ENCODE data around the gene PDE5A.

PDE5A gene

GRCh38 chr4:119579823-119580222, 48.8 kb downstream of the PDE5A start:
- Histone ChIP-seq H3K27ac (ENCODE audit: poor library complexity, severe bottlenecking) (no peak overlapping the region), H3K36me3 (ENCODE audit: low read depth) (no peaks in the 10 kb centered on the region), H3K4me1 (ENCODE audit: insufficient read depth, poor library complexity, severe bottlenecking) (no peaks in the 10 kb centered on the region), H3K4me3 (ENCODE audit: severe bottlenecking) (no peak overlapping the region), H3K9me3 (ENCODE audit: severe bottlenecking) (no peaks in the 10 kb centered on the region), H3K27me3 (ENCODE audit: insufficient read depth, poor library complexity, severe bottlenecking) (no peaks in the 10 kb centered on the region)
- TF ChIP-seq CTCF (IDR thresholded peaks at IDR 0.05; ENCODE audit: poor library complexity, severe bottlenecking): no peak
- ATAC-seq (ENCODE audit: low read depth) (no peak), DNase-seq (ENCODE audit: low spot score) (no peak)

GRCh38 chr4:119570401-119570800, 58.2 kb downstream of the PDE5A start:
- no peak overlapping the region for H3K27ac ChIP-seq (ENCODE audit: poor library complexity, severe bottlenecking)
- no peaks in the 10 kb centered on the region for H3K36me3 ChIP-seq (ENCODE audit: low read depth)
- DNase-seq (ENCODE audit: low spot score) (no peak), ATAC-seq (ENCODE audit: low read depth) (no peak; the same call in 2 of the 3 replicates)
- no peak overlapping the region for H3K4me3 ChIP-seq (ENCODE audit: severe bottlenecking)
- no peaks in the 10 kb centered on the region for H3K4me1 ChIP-seq (ENCODE audit: insufficient read depth, poor library complexity, severe bottlenecking)
- H3K9me3 ChIP-seq (ENCODE audit: severe bottlenecking): no peaks in the 10 kb centered on the region
- H3K27me3 ChIP-seq (ENCODE audit: insufficient read depth, poor library complexity, severe bottlenecking): no peaks in the 10 kb centered on the region
- TF ChIP-seq CTCF (IDR thresholded peaks at IDR 0.05; ENCODE audit: poor library complexity, severe bottlenecking): no peak

- no peak for DNase-seq (ENCODE audit: low spot score)
- no peaks in the 10 kb centered on the region for H3K9me3 ChIP-seq (ENCODE audit: severe bottlenecking)
- no peak overlapping the region for H3K4me3 ChIP-seq (ENCODE audit: severe bottlenecking)
- no peaks in the 10 kb centered on the region for H3K27me3 ChIP-seq (ENCODE audit: insufficient read depth, poor library complexity, severe bottlenecking)
- no peak for TF ChIP-seq CTCF (IDR thresholded peaks at IDR 0.05; ENCODE audit: poor library complexity, severe bottlenecking)
- H3K27ac ChIP-seq (ENCODE audit: poor library complexity, severe bottlenecking): no peak overlapping the region
- no peaks in the 10 kb centered on the region for H3K36me3 ChIP-seq (ENCODE audit: low read depth)
- H3K4me1 ChIP-seq (ENCODE audit: insufficient read depth, poor library complexity, severe bottlenecking): no peaks in the 10 kb centered on the region
- ATAC-seq (ENCODE audit: low read depth): no peak
These were observed 64.5 kb downstream of the PDE5A start for GRCh38 chr4:119564106-119564505.

GRCh38 chr4:119559044-119559647, 69.5 kb downstream of the PDE5A start:
- Histone ChIP-seq H3K36me3 (ENCODE audit: low read depth) (no peaks in the 10 kb centered on the region), H3K27ac (ENCODE audit: poor library complexity, severe bottlenecking) (no peak overlapping the region), H3K27me3 (ENCODE audit: insufficient read depth, poor library complexity, severe bottlenecking) (no peaks in the 10 kb centered on the region), H3K4me3 (ENCODE audit: severe bottlenecking) (no peak overlapping the region), H3K9me3 (ENCODE audit: severe bottlenecking) (no peaks in the 10 kb centered on the region), H3K4me1 (ENCODE audit: insufficient read depth, poor library complexity, severe bottlenecking) (no peaks in the 10 kb centered on the region)
- ATAC-seq (ENCODE audit: low read depth) (peak; percentile 35; the same call in 1 of the 3 replicates), DNase-seq (ENCODE audit: low spot score) (no peak)
- peak; percentile 79 for TF ChIP-seq CTCF (IDR thresholded peaks at IDR 0.05; ENCODE audit: poor library complexity, severe bottlenecking)

- TF ChIP-seq CTCF (IDR thresholded peaks at IDR 0.05; ENCODE audit: poor library complexity, severe bottlenecking): no peak
- Histone ChIP-seq H3K4me1 (ENCODE audit: insufficient read depth, poor library complexity, severe bottlenecking) (no peaks in the 10 kb centered on the region), H3K4me3 (ENCODE audit: severe bottlenecking) (no peak overlapping the region), H3K27me3 (ENCODE audit: insufficient read depth, poor library complexity, severe bottlenecking) (no peaks in the 10 kb centered on the region), H3K36me3 (ENCODE audit: low read depth) (no peaks in the 10 kb centered on the region), H3K27ac (ENCODE audit: poor library complexity, severe bottlenecking) (no peak overlapping the region), H3K9me3 (ENCODE audit: severe bottlenecking) (no peaks in the 10 kb centered on the region)
- DNase-seq (ENCODE audit: low spot score): no peak
- no peak for ATAC-seq (ENCODE audit: low read depth)
These were observed 77.6 kb downstream of the PDE5A start for GRCh38 chr4:119550857-119551532.

Data from RWPE2 (cell line).